Measurements from ENCODE around the gene EDNRB.

EDNRB gene

DNA sequence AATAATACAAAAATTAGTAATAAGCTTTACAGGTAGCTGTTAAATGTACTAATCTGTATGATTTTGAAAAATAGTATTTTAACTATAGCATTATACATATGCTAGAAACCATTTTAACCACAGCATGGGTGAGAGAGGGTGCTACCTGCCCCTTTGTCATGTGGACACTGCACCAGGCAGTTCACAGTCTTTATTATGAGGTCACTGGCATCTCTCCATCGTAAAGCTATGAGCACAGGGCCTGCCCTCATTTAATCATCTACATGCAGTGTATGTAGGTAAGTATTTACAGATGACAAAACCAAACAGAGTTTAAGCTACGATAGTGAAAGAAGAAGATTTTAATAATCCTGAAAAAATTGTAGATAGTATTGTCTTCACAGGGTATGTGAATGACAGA is 21.7 kb downstream of the EDNRB start:
- no peak for DNase-seq (ENCODE audit: extremely low read depth, low read depth)
- TF ChIP-seq, protein P1, sequence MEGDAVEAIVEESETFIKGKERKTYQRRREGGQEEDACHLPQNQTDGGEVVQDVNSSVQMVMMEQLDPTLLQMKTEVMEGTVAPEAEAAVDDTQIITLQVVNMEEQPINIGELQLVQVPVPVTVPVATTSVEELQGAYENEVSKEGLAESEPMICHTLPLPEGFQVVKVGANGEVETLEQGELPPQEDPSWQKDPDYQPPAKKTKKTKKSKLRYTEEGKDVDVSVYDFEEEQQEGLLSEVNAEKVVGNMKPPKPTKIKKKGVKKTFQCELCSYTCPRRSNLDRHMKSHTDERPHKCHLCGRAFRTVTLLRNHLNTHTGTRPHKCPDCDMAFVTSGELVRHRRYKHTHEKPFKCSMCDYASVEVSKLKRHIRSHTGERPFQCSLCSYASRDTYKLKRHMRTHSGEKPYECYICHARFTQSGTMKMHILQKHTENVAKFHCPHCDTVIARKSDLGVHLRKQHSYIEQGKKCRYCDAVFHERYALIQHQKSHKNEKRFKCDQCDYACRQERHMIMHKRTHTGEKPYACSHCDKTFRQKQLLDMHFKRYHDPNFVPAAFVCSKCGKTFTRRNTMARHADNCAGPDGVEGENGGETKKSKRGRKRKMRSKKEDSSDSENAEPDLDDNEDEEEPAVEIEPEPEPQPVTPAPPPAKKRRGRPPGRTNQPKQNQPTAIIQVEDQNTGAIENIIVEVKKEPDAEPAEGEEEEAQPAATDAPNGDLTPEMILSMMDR (IDR thresholded peaks at IDR 0.05; ENCODE audit: low read depth, low read length) = no peak

DNA sequence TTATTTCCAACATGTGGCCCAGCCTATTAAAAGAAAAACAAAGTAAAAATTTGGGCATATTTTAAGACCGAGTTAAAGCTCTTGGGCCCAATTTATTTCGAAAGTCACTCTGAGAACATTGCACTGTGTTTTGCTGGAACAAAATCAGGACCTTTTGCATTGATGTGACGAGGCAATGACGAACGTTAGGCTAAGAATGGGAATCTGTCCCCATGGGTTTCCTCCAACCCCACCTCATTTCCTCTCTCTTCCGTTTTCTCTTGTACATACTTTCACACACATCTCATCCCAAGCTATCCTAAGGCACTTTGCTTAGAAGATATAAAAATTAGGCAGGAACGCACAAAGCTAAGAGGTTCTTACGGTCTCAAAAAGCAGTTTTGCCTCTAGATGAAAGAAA is 22.1 kb downstream of the EDNRB start:
- TF ChIP-seq, protein P1 (IDR thresholded peaks at IDR 0.05; ENCODE audit: low read depth, low read length) = no peak
- no peak for DNase-seq (ENCODE audit: extremely low read depth, low read depth)

DNA sequence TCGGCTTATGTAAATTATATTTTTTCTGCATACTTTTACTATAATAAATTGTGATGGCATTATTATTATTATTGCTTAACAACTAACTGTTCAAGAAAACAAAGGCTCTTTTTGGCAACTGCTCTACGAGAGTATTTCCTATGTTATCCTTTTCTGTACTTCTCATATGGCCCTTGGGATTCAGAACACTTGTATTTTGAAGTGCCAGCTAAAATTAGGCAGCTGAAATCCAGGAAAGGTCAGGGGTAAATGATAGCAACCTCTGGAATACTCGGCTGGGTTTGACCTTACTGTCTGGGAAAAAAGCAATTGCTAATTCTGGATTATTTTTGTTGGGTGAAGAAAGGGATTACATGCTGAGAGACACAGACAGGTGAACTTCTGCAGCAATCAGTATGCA is 23.9 kb downstream of the EDNRB start:
- DNase-seq (ENCODE audit: extremely low read depth, low read depth) = no peak
- TF ChIP-seq, protein P1 (IDR thresholded peaks at IDR 0.05; ENCODE audit: low read depth, low read length) = no peak

DNA sequence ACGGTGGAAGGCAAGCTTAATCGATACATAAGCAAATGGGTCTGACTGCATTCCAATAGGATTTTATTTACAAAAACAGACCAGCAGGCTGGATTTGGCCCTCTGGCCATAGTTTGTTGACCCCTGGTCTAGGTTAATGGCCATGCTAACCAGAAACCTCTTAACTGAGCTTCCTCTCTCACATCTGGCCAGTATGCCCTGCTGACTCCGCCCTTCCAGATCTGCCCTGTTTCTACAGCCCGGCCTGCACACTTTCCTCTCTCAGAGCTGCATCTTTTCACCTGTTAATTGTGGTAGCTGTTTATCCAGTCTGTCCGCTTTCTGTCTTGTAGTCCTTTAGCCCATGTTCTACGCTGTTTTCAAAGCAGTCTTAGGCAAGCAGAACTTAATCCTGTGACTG is 25.6 kb downstream of the EDNRB start:
- TF ChIP-seq, protein P1 (IDR thresholded peaks at IDR 0.05; ENCODE audit: low read depth, low read length) = no peak
- DNase-seq (ENCODE audit: extremely low read depth, low read depth) = no peak

DNA sequence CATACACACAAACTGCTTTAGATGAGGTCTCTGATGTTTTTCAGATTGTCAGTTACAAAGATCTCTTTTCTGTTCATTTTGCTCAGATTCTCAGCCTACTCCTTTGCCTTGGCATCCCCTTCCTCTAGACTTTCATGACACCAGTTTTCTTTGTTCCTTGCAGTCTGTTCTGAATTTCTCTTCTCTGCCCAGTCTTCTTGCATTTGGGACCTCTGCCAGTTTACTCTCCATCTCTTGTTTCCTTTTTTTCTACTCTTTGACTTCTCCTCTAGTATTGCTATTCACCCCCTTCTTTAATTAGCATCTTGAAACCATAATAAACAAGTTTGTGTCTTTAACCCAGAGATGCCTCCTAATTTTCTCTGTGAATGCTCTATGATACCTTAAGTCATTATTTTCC is 26.1 kb downstream of the EDNRB start:
- DNase-seq (ENCODE audit: extremely low read depth, low read depth) = no peak
- TF ChIP-seq, protein P1 (IDR thresholded peaks at IDR 0.05; ENCODE audit: low read depth, low read length) = no peak

DNA sequence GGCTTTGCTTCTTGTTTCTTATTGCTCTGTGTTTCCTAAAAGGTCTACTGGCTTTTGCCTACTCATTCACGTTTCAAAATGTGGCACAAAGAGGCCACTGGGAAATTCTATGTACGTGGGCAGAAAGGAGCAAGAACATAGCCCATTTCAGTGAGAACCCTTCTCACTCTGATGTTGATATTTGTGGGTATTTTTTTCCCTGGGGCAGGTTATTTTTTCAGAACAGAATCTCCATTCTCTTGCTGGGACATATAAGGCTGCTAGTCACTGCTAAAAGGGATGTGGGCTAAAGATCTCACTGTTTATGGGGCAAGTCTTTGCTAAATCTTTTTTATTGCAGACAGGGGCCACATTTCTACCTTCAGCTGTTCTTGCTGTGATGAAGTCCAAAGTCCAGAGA is 27.1 kb downstream of the EDNRB start:
- DNase-seq (ENCODE audit: extremely low read depth, low read depth) = no peak

DNA sequence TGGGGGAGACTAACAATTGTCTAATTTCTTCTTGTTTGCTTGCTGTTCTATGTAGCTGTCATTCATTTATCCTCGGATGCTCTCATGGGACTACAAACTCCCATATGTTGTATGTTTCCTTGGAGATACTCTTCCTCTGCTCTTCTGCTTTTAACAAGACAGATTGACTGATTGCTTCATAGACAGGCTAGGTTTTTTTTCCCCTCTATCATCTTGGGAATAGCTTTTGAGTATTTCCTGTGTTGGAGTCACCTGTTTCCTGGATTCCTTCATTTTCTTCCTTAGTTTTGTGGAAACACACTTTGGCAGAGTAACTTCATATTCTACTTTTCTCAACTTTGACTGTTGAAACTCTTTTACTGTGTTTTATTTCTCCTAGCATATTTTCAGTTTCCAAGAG is 27.6 kb downstream of the EDNRB start:
- DNase-seq (ENCODE audit: extremely low read depth, low read depth) = no peak
- TF ChIP-seq, protein P1 (IDR thresholded peaks at IDR 0.05; ENCODE audit: low read depth, low read length) = no peak

More for the DNA sequence above, 27.1 kb downstream of the EDNRB start:
- TF ChIP-seq, protein P1 (IDR thresholded peaks at IDR 0.05; ENCODE audit: low read depth, low read length) = no peak
